ENCODE measurements around the gene NUCB2.
A peak's percentile ranks its signal among the peaks of the same experiment; 100 is the strongest.

The NUCB2 gene

DNA sequence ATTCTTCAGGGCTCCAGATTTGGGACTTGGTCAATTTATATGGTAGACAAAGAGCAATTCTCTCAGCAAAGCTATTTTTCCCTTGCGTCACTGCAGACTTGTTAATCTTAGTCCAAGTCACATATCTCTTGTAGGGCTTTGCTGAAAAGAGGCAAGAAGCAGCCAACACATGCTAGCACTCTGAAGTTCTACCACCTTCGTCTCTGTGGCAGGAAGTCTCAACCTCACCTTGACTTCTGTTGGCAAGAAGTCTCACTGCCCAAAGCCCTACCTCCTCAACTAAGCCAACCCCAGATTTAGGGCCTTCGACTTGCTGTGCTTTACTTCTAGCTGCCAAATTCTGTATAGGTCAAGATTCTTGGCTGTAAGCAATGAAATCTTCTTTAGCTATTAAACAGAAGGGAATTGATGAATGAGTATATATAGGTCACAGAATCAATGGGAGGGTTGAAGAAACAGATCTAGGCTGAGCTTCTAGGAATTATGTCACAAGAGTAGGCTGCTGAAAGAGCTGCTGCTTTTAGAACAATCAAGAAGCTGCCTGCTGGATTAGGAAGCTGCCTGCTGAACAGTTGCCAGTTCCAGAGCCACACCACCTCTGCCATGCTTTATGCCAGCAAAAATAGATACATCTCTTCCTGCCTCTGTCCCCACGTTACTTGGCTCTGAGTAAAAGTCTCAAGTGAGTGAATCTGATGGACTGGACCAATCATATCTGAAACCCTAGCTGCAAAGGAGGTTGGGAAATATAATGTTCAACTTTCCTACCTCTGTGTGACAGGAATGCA, 57.5 kb downstream of the NUCB2 start:
- DNase-seq (ENCODE audit: low spot score): no peak

DNA sequence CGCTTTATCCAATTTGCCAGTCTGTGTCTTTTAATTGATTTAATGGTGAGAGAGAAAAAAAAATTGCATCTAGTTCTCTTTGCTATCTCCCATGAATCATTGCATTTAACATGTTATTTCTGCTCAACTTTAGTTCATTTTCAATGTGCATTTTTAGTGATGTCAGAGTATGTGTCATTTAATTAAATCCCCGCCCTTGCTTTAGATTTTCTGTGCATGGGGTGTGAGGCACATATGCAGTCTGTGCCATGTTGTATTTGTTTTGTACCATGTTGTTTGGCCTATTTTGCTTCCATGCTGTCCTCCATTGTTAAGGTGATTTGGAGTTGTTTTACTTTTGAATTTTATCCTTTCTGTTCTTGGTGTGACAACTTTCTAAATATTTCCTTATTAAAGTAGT, 66.7 kb downstream of the NUCB2 start:
- DNase-seq (ENCODE audit: low spot score): no peak

DNA sequence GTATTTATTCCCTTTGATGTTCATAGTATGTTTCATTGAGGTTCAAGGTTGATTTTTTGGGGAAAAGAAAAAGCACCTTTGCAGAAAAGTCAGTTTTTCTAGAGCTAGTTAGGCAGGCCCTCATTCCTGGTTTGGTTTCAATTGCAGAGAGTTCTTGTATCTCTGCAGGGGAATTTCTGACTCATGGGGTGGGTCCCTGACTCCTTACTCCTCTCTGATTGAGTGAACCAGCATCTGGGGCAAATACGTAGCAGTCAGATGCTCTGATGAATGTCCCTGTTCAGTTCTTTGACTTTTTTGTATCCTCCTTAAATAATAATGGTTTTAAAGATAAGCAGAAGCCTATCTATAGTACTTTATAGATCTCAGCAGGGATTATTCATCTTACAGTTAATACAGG, 67.4 kb downstream of the NUCB2 start:
- DNase-seq (ENCODE audit: low spot score): peak; percentile 74

DNA sequence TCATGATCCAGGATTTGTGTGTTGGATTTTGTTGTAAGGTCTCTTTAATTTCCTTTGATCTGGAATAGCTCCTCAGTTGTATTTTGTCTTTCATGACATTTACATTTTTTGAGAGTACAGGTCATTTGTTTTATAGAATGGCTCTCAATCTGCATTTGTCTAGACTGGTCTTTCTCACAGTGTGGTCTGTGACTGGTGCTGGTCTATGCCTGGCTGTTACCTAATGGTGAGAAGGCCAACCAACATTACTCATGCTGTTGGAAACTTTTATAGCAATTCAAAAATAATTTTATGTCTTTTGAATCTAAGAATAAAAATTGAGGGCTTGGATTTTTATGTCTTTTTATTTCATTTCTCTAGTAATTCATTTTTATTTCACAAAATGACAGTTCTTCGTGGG, 71.1 kb downstream of the NUCB2 start:
- DNase-seq (ENCODE audit: low spot score): no peak

DNA sequence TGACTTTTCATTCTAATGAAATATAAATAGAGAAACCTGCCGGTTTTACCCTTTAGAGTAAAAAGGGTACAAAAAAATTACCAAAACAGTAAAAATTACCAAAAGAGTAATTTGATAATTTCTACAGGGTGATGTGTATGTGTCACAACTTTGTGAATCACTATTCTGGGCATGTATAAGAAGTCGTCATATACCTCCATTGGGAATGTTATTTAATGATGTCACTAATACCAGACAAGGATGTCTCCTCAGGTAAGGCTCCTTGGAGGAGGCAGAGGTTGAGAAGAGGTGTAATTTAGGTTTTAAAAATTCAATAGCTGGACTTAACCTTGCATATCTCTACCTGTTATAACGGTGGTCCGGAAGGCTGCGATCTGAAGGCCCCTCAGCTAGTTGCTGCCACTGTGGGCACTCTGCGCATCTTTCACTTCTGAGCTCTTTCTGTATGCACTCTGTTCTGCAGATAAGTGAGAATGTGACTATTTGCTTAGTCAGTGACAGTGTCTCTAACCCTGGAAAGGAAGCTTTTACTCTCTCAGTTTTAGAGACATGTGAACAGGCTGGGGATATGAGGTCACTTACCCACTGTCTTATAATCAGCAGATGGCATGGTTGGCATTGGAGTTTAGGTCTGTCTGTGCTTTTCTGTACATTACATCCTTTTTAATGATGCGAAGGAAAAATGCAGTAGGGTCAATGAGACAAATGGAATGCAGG, 74.1 kb downstream of the NUCB2 start:
- no peak for DNase-seq (ENCODE audit: low spot score)

DNA sequence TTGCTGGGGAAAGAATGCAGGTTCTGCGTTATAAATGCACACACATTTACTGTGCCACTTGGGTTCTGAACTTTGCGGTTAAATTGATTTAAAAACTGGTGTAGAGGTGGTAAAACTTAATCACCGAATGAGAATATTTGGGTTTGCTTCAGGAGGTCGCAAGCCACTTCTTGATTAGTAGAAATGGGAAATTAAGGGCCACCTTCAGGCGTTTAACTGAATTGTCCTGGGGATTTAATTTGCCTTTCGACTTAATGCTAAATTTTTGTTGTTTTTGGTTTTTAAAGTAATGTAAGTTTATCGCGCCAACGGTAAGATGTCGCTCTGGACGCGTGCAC, 74.6 kb downstream of the NUCB2 start:
- no peak for DNase-seq (ENCODE audit: low spot score)

DNA sequence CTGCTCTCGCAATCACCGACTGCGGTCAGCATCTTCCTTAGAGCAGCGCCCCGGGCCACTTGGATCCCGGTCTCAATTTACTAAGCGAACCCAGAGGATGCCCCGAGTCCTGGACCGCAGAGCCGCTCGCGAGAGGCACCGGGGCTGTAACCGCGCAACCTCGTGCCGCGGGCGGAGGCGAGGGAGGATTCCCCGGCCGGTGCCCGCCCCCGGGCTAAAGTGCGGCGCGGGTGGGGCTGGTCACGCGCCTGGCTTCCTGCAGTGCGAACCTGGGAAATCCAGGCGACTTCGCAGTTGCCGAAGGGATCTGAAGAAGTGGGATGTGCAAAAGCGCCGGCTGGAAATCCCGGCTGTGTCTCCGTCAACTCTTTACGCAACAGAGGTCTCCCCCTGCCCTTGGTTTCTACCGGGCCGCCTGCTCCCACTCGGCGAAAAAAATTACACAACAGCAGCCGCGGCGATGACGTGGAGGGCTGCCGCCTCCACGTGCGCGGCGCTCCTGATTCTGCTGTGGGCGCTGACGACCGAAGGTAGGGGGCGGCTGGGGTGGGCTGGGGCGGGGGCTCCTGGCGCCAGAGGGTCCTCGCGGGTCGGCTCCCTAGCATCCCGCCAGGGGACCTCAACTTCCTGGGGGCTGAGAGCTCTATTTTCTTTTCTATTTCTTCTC, 75.1 kb downstream of the NUCB2 start, which contains the start of gene NCR3LG1:
Gene NCR3LG1 (plus strand): TSS at position 291 of the 667 bp plus-strand sequence. CDS start 170 bp downstream, at position 461.
- peak; percentile 79 for DNase-seq (ENCODE audit: low spot score)

DNA sequence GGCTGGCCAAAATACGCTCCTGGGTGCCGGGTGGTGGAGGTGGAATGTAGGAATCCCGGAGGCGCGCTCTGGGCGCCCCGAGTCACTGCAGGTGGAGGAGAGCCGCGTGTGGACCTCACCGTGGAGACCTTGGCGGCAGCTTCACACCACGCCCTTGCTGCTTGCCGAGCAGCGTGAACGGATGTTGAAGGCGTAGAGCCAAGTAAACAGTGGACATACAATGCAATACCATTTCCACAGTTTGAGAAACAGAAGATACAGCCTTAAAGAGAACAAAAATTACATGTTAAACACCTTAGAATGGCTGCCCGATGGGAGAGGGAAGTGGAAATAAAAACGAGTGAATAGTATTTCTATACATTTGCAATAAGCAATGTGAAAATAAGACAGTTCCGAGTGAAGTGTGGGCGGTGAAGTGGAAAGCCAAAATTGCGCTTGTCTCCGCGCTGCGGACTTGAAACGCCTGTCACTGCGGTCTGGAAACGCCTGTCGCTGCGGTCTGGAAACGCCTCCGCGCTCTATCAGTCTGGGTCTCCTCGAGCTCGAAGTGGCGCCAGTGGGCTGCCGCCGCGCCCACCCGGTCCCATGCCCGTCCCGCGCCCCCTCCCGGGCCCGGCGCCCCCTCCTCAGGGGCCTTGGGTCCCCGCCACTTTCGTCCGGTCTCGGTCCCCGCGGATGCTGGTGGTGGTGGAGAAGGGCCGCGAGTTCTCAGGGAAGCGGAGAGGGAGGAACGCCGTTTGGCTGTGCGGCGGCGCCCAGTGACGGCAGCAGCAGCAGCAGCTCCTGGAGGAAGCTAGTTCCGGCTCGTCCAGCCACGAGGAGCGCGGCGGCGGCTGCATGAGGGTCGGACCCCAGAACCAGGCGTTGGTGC, 76.6 kb downstream of the NUCB2 start:
- DNase-seq (ENCODE audit: low spot score): peak; percentile 82

DNA sequence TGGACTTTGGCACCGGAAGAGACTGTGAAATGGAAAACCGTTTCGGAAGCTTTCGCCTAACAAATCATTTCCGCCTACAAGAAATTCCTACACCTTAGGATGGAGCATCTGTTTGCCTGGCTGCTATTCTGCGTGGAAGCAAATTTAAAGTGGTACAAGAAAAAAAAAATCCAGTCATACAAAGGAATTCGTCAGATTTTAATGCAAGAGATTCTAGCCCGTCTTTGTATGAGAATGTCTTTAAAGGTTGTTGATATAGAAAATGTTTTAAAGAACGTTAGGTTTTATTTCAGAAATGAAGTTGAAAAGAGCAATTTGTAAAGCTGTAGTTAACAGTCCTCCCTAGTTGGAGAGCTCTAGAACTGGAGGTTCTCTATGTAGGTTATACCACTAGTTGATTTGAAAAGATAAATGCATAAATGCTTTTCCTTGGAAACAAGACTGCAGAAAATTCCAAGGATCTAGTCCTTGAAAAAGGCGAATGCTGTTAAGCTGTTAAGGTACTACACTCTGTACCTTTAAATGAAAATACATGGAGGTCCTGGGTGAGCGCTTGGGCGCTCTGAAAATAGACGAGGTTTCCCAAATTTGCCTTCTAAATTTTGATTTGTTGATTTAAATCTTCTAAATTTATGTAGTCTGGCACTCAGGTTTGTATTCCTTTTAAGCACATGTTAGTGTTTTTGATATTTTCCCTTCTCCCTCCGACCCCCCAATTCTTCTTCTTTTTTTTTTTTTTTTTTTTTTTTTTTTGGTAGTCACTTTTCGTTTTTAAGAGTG, 77.5 kb downstream of the NUCB2 start:
- no peak for DNase-seq (ENCODE audit: low spot score)

DNA sequence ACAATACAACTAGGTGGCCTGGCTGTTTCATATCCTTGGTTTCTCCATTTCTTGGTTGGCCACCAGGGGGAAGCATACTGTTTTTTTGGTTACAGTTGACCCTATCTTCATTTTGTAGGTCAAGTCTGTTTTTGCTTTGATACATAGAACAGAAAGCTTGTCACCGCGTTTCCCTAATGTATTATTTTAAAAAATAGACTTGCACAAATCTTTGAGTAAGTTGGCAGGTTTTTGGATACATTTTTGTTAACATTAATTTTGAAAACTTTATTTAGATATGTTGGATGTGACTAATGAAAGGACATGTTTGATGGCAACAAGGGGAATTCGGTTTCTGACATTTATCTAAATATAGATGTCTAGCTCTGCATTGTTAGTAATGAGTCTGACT, 78.1 kb downstream of the NUCB2 start:
- peak; percentile 76 for DNase-seq (ENCODE audit: low spot score)

DNA sequence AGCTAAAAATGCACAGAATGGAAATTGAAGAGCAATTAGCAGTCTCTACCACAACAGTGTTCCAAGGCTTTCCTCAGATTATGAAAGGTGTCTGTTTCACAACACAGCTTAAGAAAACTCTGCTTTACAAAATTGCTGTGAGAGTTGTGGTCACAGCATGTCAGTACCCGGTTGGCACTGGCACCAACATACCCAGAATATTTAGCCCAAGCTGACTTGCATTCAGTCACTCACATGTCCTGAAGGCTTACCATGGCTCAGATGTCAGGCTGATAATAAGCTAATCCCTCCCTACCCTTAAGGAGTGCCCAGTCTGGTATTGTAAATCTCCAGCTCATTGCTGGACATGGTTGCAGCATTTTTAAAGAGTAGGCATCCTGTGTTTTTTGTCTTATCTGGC, 90.0 kb downstream of the NUCB2 start:
- DNase-seq (ENCODE audit: low spot score): no peak

DNA sequence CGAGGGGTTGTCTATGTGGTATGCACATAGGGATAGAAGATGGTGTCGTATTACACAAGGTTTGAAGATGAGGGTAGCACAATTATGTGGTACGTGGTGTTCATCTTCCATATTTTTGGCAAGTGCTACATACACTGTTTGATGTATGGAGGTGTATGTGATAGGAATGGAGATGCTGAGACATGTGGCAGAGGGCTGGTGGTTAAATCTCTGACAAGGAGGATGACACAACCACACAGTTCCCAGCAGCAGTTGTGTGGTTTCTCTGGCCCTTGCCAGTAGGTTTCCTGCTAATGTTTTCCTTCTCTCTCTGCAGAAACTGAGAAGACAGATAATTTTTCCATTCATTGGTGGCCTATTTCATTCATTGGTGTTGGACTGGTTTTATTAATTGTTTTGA, 92.0 kb downstream of the NUCB2 start:
- DNase-seq (ENCODE audit: low spot score): no peak

DNA sequence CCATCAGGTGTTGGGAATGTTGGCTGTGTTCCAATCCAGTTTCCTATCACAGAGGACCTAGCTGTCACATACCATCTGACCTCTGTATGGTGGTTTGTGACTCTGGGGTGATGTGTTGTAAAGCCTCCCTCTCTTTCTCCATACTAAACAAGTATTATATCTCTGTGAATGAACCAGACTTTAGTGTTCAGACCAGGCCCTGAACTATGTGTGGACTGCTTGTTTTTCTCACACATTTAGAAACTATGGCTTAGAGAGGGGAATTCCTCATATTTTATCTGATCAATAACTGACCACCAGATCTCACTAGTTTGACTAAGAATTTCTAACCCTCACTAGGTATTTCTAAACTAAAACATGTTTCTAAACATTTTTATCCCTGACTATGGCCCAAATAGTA, 92.6 kb downstream of the NUCB2 start:
- DNase-seq (ENCODE audit: low spot score): no peak

DNA sequence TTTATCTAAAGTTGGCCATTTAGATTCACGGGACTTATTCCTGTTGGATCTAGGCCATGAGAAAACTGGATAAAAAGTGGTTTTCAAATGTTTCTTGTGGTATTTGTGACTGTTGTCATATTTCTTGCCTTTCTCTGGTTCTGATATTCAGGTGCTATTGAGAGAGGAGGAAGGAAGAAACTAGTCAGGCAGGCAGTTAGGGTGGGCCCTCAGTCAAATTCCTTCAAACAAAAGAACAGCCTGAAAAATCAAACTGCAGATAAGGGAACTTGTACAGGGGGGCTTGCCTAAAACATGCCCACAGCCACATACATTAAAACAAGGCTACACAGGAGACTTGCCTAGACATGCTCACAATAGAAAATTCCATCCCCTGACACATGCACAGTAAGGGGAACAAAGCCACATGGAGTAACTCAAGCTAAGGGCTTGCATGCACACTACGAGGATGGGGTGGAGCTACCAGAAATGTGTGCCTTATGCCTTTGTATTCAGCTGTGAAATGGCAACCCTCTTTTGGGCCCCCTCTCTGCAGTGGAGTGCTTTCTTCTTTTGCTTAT, 93.2 kb downstream of the NUCB2 start:
- no peak for DNase-seq (ENCODE audit: low spot score)

DNA sequence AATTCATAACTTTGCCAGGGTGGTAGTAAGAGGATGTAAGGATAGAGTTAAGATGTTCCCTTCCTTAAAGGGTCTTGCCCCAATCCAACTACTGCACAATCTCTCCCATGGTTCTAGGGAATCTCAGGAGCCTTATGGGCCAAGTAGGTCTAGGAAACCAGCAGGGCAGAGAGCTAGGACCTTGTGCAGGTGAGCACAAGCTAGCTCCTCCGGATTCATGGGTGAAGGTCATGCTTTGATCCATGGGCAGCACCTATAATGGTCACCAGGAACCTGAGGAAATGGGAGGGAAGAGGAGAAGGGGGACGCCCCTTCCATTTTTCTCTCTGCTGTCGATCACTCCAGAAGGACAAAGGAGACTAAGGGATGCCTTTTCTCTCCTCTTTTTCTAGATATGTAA, 95.1 kb downstream of the NUCB2 start:
- no peak for DNase-seq (ENCODE audit: low spot score)

DNA sequence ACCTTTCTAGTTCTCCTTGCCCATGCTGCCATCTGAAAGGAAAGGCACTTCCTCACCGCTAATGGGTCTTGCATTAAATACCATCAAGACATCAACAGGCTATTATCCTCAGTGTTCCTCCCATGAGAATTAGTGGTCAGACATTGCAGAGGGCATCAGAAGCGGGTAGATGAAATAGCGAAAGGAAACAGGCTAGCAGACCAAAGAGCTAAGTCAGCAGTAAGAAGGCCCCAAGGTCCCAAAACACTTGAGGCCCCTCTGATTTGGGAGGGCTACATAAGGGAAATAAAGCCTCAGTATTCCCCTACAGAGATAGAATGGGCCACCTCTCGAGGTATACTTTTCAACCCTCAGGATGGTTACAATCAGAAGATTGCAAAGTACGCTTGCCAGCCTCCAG, 99.0 kb downstream of the NUCB2 start:
- DNase-seq (ENCODE audit: low spot score): no peak

DNA sequence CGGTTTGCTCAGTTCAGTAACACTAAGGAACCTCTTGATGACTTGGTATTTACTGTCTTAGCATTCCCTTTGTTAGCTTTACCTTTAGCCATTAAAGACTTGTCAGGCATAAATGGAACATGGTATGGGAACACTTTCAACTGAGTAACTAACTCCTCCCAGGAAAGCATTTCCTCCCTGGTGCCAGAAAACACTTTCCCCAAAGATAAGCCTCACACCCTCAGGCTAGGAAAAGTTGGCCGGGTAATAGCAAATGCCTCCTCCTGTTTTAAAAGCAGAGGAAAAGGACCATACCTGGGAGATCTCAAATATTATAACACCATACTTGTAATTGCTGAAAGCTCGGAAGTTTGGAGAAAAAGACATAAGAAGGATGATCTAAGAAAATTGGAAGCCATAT, 100.0 kb downstream of the NUCB2 start:
- no peak for DNase-seq (ENCODE audit: low spot score)

DNA sequence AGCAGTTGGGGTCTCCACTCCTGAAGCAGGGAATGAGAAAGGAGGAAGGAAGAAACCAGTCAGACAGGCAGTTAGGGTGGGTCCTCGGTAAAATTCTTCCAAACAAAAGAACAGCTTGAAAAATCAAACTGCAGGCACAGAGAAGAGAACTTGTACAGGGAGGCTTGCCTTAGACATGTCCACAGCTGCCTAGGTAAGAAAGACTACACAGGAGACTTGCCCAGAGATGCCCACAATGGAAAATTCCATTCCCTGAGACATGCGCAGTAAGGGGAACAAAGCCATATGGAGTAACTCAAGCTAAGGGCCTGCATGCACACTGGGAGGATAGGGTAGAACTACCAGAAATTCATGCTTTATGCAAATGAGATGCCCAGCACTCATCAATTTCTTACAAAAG, 102.1 kb downstream of the NUCB2 start:
- DNase-seq (ENCODE audit: low spot score): no peak

DNA sequence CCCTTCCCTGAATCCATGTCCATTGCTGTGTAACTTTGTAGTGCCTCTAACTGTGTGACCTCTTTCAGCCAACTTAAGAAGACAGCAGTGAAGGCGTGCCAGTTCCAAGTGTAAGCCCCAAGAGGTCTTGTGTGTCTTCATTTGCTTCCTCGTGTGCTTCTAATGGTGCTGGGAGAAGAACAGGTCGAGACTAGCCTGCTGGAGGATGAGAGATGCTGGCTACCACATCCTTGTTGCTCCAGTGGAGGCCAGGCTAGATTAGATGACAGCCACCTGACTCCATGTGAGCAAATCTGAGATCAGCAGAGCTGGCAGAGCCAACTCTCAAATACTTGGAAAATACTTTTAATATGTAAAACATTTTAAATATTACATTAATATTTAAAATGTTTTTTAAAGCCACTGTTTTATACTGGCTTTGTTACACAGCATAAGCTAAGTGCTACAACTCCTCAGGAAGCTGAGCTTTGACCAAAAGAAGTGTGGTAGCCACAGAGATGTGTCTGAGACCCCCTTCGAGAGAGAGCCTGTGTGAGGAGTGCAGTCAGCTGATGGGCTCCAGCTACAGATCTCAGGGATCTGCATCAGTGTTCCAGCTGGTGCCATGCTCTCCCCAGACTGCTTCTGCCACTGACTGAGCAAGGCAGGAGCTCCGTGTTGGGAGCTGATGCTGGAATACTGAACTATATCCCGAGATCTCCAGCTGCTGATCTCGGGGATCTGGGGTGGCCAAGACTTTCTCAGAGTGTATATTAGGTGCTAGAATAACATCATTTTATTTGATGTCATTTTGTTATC, 103.0 kb downstream of the NUCB2 start:
- DNase-seq (ENCODE audit: low spot score): no peak

DNA sequence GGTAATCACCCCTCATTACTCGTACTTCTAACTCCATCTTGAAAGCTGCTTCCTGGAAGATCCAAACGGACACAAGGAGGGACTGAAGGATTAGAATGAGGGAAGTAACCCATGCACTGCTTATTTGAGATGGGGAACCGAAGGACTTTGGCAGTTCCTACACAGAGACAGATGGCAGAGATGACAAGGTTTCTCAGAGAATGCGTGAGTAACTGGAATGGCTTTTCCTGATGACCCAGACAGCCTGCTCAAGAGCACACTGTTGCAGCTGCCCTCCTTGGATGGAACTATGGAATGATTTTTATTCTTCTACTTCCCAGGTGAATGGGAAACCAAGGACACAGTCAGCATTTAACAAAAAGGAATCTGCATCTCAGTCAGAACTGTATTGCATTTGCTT, 104.6 kb downstream of the NUCB2 start:
- no peak for DNase-seq (ENCODE audit: low spot score)
